Suppressor macrophage (primary cell): Measurements from ENCODE around the gene RBBP7.

ENCODE experiments used
- DNase-seq, 4 experiments: peaks; one replicate each; pipeline ENCODE4 v3.0.0-alpha.2; 2020 to 2022

The RBBP7 gene

DNA sequence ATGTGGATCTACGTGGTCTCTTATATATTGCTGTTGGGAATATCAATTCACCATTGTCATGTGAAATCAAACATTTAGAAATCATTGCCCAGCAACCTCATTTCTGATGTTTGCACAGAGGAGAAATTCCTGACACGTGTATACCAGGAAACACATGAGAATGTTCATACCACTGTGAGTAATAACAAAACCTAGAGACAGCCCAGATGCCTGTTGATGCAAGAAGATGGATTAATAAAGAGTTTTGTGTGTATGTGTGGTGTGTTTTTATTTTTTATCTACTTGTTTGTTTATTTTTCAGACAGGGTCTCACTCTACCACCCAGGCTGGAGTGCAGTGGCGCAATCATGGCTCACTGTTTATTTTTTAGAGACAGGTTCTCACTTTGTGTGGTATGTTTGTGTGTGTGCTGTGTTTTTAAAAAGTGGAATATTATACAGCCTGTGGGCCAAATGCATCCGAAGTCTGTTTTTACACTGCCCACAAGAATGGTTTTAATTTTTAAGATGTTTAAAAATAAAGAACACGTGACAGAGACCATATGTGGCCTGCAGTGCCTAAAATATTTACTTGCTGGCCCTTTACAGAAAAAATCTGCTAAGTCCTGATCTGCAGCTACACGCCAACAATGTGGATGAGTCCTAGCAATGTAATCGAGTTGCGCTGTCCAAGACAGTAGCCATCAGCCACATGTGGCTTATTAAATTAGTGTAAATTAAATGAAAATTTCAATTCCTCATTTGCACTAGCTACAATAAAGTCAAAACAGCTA is 44.7 kb downstream of the RBBP7 start:
- DNase-seq, result no peak

- DNase-seq, result no peak
Measured at GRCh38 chrX:16822723-16823122, 47.4 kb downstream of the RBBP7 start.

- DNase-seq, result no peak
Measured at GRCh38 chrX:16819634-16820033, 50.5 kb downstream of the RBBP7 start.

GRCh38 chrX:16814597-16814996 is 55.6 kb downstream of the RBBP7 start:
- DNase-seq, result peak in 2 of 4 experiments; percentile 1 to 8

GRCh38 chrX:16807976-16808542 is 62.1 kb downstream of the RBBP7 start:
- DNase-seq, result peak; percentile 40 to 73 (median 63)

GRCh38 chrX:16807548-16807947 is 62.6 kb downstream of the RBBP7 start:
- peak; percentile 10 to 48 (median 30) for DNase-seq

GRCh38 chrX:16804923-16805464 is 65.2 kb downstream of the RBBP7 start:
- DNase-seq, result no peak

GRCh38 chrX:16797841-16798240 is 72.3 kb downstream of the RBBP7 start:
- DNase-seq, result no peak

DNA sequence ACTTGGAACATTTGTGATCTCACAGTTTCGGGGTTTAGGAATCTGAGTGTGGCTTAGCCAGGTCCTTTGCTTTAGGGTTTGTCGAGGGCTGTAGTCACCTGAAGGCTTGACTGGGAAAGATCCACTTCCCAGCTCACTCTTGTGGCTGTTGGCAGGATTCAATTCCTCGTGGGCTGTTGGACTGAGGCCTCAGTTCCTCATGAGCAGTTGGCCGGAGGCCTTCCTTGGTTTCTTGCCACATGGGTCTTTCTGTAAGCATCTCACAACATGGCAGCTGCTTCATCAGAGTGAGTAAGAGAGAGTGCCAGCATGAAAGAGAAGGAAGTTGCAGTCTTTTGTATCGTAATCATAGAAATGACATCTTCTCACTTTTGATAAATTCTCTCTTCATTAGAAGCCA is 72.8 kb downstream of the RBBP7 start:
- peak; percentile 12 to 54 (median 46) for DNase-seq

DNA sequence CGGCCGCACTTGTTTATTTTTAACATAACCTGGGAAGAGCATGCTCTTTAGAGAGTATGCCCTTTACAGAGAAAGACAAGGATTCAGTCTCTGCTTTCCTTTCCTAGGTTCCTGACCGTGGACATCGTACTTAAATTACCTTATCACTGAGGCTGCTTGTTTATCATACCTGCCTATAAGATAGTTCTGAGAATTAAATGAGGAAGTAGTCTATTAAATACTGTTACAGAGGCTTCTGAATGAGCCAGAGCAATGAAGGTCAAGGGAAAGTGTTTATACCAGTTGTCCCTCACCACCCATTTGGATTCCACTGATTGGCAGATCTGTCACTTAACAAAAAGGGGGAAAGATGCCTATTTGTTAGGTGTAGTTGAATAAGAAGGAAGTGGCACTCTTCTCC is 73.9 kb downstream of the RBBP7 start:
- no peak for DNase-seq
